Measurements from ENCODE around the gene RHOD.

RHOD gene

GRCh38 chr11:67051180-67051893, 5.3 kb upstream of the RHOD start:
- Histone ChIP-seq H4K91ac (ENCODE audit: low read depth, low read length, poor library complexity) (no peak overlapping the region), H3K4me3 (ENCODE audit: low read length in 2 of 2) (no peak overlapping the region), H2BK5ac (ENCODE audit: low read length) (peak overlapping the region; percentile 10), H3K9me3 (replicated peaks in 1 of 2; ENCODE audit: control insufficient read depth in 2 of 2, insufficient read depth in 1 of 2, low read depth in 1 of 2, low read length in 2 of 2) (no peaks in the 10 kb centered on the region), H3K14ac (ENCODE audit: low read length) (no peak overlapping the region), H3K27me3 (ENCODE audit: control insufficient read depth in 3 of 3, insufficient read depth in 3 of 3, low read depth in 1 of 3, low read length in 3 of 3) (peaks cover 0 to 21% (median 2%) of the 10 kb centered on the region in 3 experiments), H3K79me1 (ENCODE audit: low read depth, low read length) (peaks cover 2% of the 10 kb centered on the region), H3K18ac (ENCODE audit: low read length) (no peak overlapping the region), H3K27ac (replicated peaks; ENCODE audit: low read length) (no peak overlapping the region), H2AFZ (ENCODE audit: low read length) (no peak overlapping the region), H3K4me2 (ENCODE audit: insufficient read depth, low read length, poor library complexity, severe bottlenecking) (no peak overlapping the region), H2AK5ac (ENCODE audit: low read depth, low read length) (no peak overlapping the region), H3K9ac (ENCODE audit: low read depth, low read length, poor library complexity) (no peak overlapping the region), H3K23ac (ENCODE audit: low read depth, low read length, poor library complexity) (no peak overlapping the region), H3K4me1 (ENCODE audit: control insufficient read depth in 2 of 2, insufficient read depth in 1 of 2, low read depth in 1 of 2, low read length in 2 of 2) (peaks cover 2 to 12% of the 10 kb centered on the region in 2 donors), H2BK120ac (ENCODE audit: low read depth, low read length) (no peak overlapping the region), H4K8ac (ENCODE audit: low read depth, low read length) (no peak overlapping the region), H3K36me3 (replicated peaks in 1 of 2; ENCODE audit: control insufficient read depth in 2 of 2, insufficient read depth in 2 of 2, low read length in 2 of 2) (no peaks in the 10 kb centered on the region), H3K4ac (ENCODE audit: low read length) (no peak overlapping the region), H2BK12ac (ENCODE audit: low read length) (no peak overlapping the region), H2BK15ac (ENCODE audit: low read length) (no peak overlapping the region)
- WGBS, 2 donors (ENCODE audit: extremely low coverage in 2 of 2, insufficient read length in 2 of 2, insufficient replicate concordance in 1 of 2) = no CpG with 5 or more reads among the region's 9 CpGs
- DNase-seq (ENCODE audit: low spot score) = no peak

DNA sequence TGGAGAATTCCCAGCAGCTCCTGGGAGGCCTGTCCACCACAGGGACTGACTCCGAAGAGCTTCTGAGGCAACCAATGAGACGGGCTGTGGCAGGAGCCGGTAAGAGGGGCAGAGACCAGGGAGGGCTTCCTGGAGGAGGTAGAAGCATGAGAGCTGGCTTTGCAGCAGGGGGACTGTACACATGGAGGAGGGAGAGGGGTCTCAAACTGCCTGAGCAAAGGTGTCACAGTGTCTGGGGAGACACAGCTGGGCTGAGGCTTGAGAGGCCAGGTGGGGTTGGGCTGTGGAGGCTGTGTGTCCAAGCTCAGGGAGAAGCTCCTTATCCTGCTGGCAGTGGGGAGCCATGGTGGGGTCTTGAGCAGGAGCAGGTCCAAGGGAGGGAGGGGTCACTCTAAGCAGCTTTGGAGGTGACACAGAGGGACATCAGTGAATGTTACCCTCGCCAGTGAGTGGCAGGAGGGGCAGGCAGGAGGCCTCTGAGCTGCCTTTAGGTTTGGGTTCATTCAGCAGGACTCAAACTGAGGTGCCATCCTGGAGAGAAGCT, 4.6 kb upstream of the RHOD start:
- Histone ChIP-seq H2AK5ac (ENCODE audit: low read depth, low read length) (peak overlapping the region; percentile 63), H2AFZ (ENCODE audit: low read length) (no peak overlapping the region), H3K27me3 (ENCODE audit: control insufficient read depth in 3 of 3, insufficient read depth in 3 of 3, low read depth in 1 of 3, low read length in 3 of 3) (peaks cover 0 to 26% (median 5%) of the 10 kb centered on the region in 3 experiments), H3K18ac (ENCODE audit: low read length) (no peak overlapping the region), H4K91ac (ENCODE audit: low read depth, low read length, poor library complexity) (no peak overlapping the region), H3K79me1 (ENCODE audit: low read depth, low read length) (peaks cover 2% of the 10 kb centered on the region), H3K4me3 (ENCODE audit: low read length in 2 of 2) (no peak overlapping the region), H2BK15ac (ENCODE audit: low read length) (no peak overlapping the region), H3K4ac (ENCODE audit: low read length) (no peak overlapping the region), H2BK12ac (ENCODE audit: low read length) (peak overlapping the region; percentile 2), H3K4me1 (ENCODE audit: control insufficient read depth in 2 of 2, insufficient read depth in 1 of 2, low read depth in 1 of 2, low read length in 2 of 2) (peaks cover 3 to 14% of the 10 kb centered on the region in 2 donors), H3K9ac (ENCODE audit: low read depth, low read length, poor library complexity) (no peak overlapping the region), H3K27ac (replicated peaks; ENCODE audit: low read length) (no peak overlapping the region), H4K8ac (ENCODE audit: low read depth, low read length) (no peak overlapping the region), H3K36me3 (replicated peaks in 1 of 2; ENCODE audit: control insufficient read depth in 2 of 2, insufficient read depth in 2 of 2, low read length in 2 of 2) (no peaks in the 10 kb centered on the region), H3K4me2 (ENCODE audit: insufficient read depth, low read length, poor library complexity, severe bottlenecking) (no peak overlapping the region), H3K23ac (ENCODE audit: low read depth, low read length, poor library complexity) (peak overlapping the region; percentile 58), H3K9me3 (replicated peaks in 1 of 2; ENCODE audit: control insufficient read depth in 2 of 2, insufficient read depth in 1 of 2, low read depth in 1 of 2, low read length in 2 of 2) (no peaks in the 10 kb centered on the region), H2BK5ac (ENCODE audit: low read length) (peak overlapping the region; percentile 10), H3K14ac (ENCODE audit: low read length) (no peak overlapping the region), H2BK120ac (ENCODE audit: low read depth, low read length) (no peak overlapping the region)
- no CpG with 5 or more reads among the region's 4 CpGs for WGBS, 2 donors (ENCODE audit: extremely low coverage in 2 of 2, insufficient read length in 2 of 2, insufficient replicate concordance in 1 of 2)
- no peak for DNase-seq (ENCODE audit: low spot score)

GRCh38 chr11:67052891-67053290, 3.8 kb upstream of the RHOD start:
- no CpG with 5 or more reads among the region's 5 CpGs for WGBS, 2 donors (ENCODE audit: extremely low coverage in 2 of 2, insufficient read length in 2 of 2, insufficient replicate concordance in 1 of 2)
- H3K4me3 ChIP-seq (ENCODE audit: low read length in 2 of 2) = no peak overlapping the region
- peaks cover 0 to 35% (median 9%) of the 10 kb centered on the region in 3 experiments for H3K27me3 ChIP-seq (ENCODE audit: control insufficient read depth in 3 of 3, insufficient read depth in 3 of 3, low read depth in 1 of 3, low read length in 3 of 3)
- no peak overlapping the region for H3K27ac ChIP-seq (replicated peaks; ENCODE audit: low read length)
- no peak overlapping the region for H3K9ac ChIP-seq (ENCODE audit: low read depth, low read length, poor library complexity)
- H3K14ac ChIP-seq (ENCODE audit: low read length) = no peak overlapping the region
- H3K4me1 ChIP-seq (ENCODE audit: control insufficient read depth in 2 of 2, insufficient read depth in 1 of 2, low read depth in 1 of 2, low read length in 2 of 2) = peaks cover 3 to 15% of the 10 kb centered on the region in 2 donors
- H3K79me1 ChIP-seq (ENCODE audit: low read depth, low read length) = peaks cover 2% of the 10 kb centered on the region
- H3K18ac ChIP-seq (ENCODE audit: low read length) = no peak overlapping the region
- no peak overlapping the region for H2AK5ac ChIP-seq (ENCODE audit: low read depth, low read length)
- H2BK120ac ChIP-seq (ENCODE audit: low read depth, low read length) = no peak overlapping the region
- H3K36me3 ChIP-seq (replicated peaks in 1 of 2; ENCODE audit: control insufficient read depth in 2 of 2, insufficient read depth in 2 of 2, low read length in 2 of 2) = no peaks in the 10 kb centered on the region
- no peak overlapping the region for H3K4ac ChIP-seq (ENCODE audit: low read length)
- no peak overlapping the region for H3K23ac ChIP-seq (ENCODE audit: low read depth, low read length, poor library complexity)
- H4K8ac ChIP-seq (ENCODE audit: low read depth, low read length) = no peak overlapping the region
- H4K91ac ChIP-seq (ENCODE audit: low read depth, low read length, poor library complexity) = no peak overlapping the region
- H2BK12ac ChIP-seq (ENCODE audit: low read length) = no peak overlapping the region
- no peaks in the 10 kb centered on the region for H3K9me3 ChIP-seq (replicated peaks in 1 of 2; ENCODE audit: control insufficient read depth in 2 of 2, insufficient read depth in 1 of 2, low read depth in 1 of 2, low read length in 2 of 2)
- no peak overlapping the region for H3K4me2 ChIP-seq (ENCODE audit: insufficient read depth, low read length, poor library complexity, severe bottlenecking)
- no peak overlapping the region for H2BK5ac ChIP-seq (ENCODE audit: low read length)
- no peak overlapping the region for H2AFZ ChIP-seq (ENCODE audit: low read length)
- DNase-seq (ENCODE audit: low spot score) = no peak
- no peak overlapping the region for H2BK15ac ChIP-seq (ENCODE audit: low read length)

GRCh38 chr11:67053896-67054329, 2.7 kb upstream of the RHOD start:
- Histone ChIP-seq H3K14ac (ENCODE audit: low read length) (no peak overlapping the region), H3K23ac (ENCODE audit: low read depth, low read length, poor library complexity) (peak overlapping the region; percentile 22), H2AK5ac (ENCODE audit: low read depth, low read length) (no peak overlapping the region), H2BK12ac (ENCODE audit: low read length) (no peak overlapping the region), H3K9me3 (replicated peaks in 1 of 2; ENCODE audit: control insufficient read depth in 2 of 2, insufficient read depth in 1 of 2, low read depth in 1 of 2, low read length in 2 of 2) (no peaks in the 10 kb centered on the region), H4K91ac (ENCODE audit: low read depth, low read length, poor library complexity) (no peak overlapping the region), H3K4me1 (ENCODE audit: control insufficient read depth in 2 of 2, insufficient read depth in 1 of 2, low read depth in 1 of 2, low read length in 2 of 2) (peaks cover 3 to 15% of the 10 kb centered on the region in 2 donors), H3K4me3 (ENCODE audit: low read length in 2 of 2) (no peak overlapping the region), H4K8ac (ENCODE audit: low read depth, low read length) (no peak overlapping the region), H3K79me1 (ENCODE audit: low read depth, low read length) (no peaks in the 10 kb centered on the region), H3K27me3 (ENCODE audit: control insufficient read depth in 3 of 3, insufficient read depth in 3 of 3, low read depth in 1 of 3, low read length in 3 of 3) (peaks cover 0 to 41% (median 9%) of the 10 kb centered on the region in 3 experiments), H3K18ac (ENCODE audit: low read length) (no peak overlapping the region), H2AFZ (ENCODE audit: low read length) (peak overlapping the region; percentile 20), H2BK5ac (ENCODE audit: low read length) (no peak overlapping the region), H3K9ac (ENCODE audit: low read depth, low read length, poor library complexity) (no peak overlapping the region), H3K36me3 (replicated peaks in 1 of 2; ENCODE audit: control insufficient read depth in 2 of 2, insufficient read depth in 2 of 2, low read length in 2 of 2) (no peaks in the 10 kb centered on the region), H2BK15ac (ENCODE audit: low read length) (no peak overlapping the region), H3K27ac (replicated peaks; ENCODE audit: low read length) (no peak overlapping the region), H3K4ac (ENCODE audit: low read length) (no peak overlapping the region), H2BK120ac (ENCODE audit: low read depth, low read length) (no peak overlapping the region), H3K4me2 (ENCODE audit: insufficient read depth, low read length, poor library complexity, severe bottlenecking) (no peak overlapping the region)
- WGBS, 2 donors (ENCODE audit: extremely low coverage in 2 of 2, insufficient read length in 2 of 2, insufficient replicate concordance in 1 of 2) = no CpG with 5 or more reads among the region's 7 CpGs
- DNase-seq (ENCODE audit: low spot score) = peak; percentile 55
